Panc1 (cell line): Measurements from ENCODE around the gene OLFM3. TPM values are rescaled to one million over a fixed set of nuclear protein-coding genes. Genes with fewer than 3 reads are reported as not detected.

ENCODE experiments used
- ATAC-seq: fragments of 200-7000 bp; cut with Tn5 transposase; 2 replicates; pipeline ENCODE4 v1.9.1; 2020; ENCODE audit warnings: mild to moderate bottlenecking, moderate library complexity
- BruUV-seq: library from RNA; stranded (reverse); fragments of 400-500 nt; replicated peaks from 2 replicates; lab custom pipeline; 2021; lab: Mats Ljungman, UMichigan
- CTCF ChIA-PET: fragments of 300-600 bp; sonication (Branson Sonifier 250); formaldehyde crosslinking; loops from one replicate; lab custom pipeline; 2022; ENCODE audit warnings: antibody characterized with exemption; lab: Charles Lee
- POLR2A ChIA-PET: fragments of 300-600 bp; sonication (Branson Sonifier 250); formaldehyde crosslinking; loops from one replicate; lab custom pipeline; 2022; ENCODE audit warnings: antibody characterized with exemption; lab: Charles Lee
- DNase-seq: peaks from one replicate; pipeline ENCODE4 v3.0.0-alpha.2; 2010; ENCODE audit warnings: low read depth, low spot score
- H3K27ac ChIP-seq: 2 replicates; pipeline ENCODE4 v1.5.1; 2011; ENCODE audit warnings: mild to moderate bottlenecking, low read length, inconsistent platforms
- H3K27me3 ChIP-seq: fragments of 200-500 bp; sonication (Bioruptor generic); 2 replicates; pipeline ENCODE4 v1.6.0; 2014; ENCODE audit warnings: low read length, inconsistent platforms; ENCODE audit not compliant: control insufficient read depth, insufficient read depth
- H3K36me3 ChIP-seq: fragments of 200-500 bp; sonication (Bioruptor generic); 2 replicates; pipeline ENCODE4 v1.5.1; 2014; ENCODE audit warnings: inconsistent platforms, mild to moderate bottlenecking, low read length, moderate library complexity; ENCODE audit not compliant: control insufficient read depth, insufficient read depth
- H3K4me1 ChIP-seq: 2 replicates; pipeline ENCODE4 v1.5.1; 2011; ENCODE audit warnings: inconsistent platforms, mild to moderate bottlenecking, low read length, moderate library complexity; ENCODE audit not compliant: control insufficient read depth, insufficient read depth
- H3K4me3 ChIP-seq, 2 experiments: 2 replicates each; pipeline ENCODE4 v1.5.1; 2011 to 2012; ENCODE audit warnings: low read depth in 2 of 2, low read length in 2 of 2, mild to moderate bottlenecking in 2 of 2, inconsistent platforms in 1 of 2, moderate library complexity in 1 of 2
- H3K9me3 ChIP-seq: fragments of 200-500 bp; sonication (Bioruptor generic); 2 replicates; pipeline ENCODE4 v1.5.1; 2014; ENCODE audit warnings: low read depth, mild to moderate bottlenecking, inconsistent platforms, low read length, moderate library complexity; ENCODE audit not compliant: control insufficient read depth, insufficient read depth
- POLR2AphosphoS5 ChIP-seq: IDR thresholded peaks from 2 replicates; pipeline ENCODE4 v1.6.1; 2012; ENCODE audit warnings: mild to moderate bottlenecking, low read depth, low read length, moderate library complexity
- REST ChIP-seq, 2 experiments: IDR thresholded peaks; 2 replicates each; pipeline ENCODE4 v1.6.1; 2011 to 2012; ENCODE audit warnings: low read depth in 2 of 2, control low read depth in 1 of 2, low read length in 1 of 2, mild to moderate bottlenecking in 1 of 2, moderate library complexity in 1 of 2; ENCODE audit not compliant: insufficient read depth in 1 of 2
- SIN3A ChIP-seq: IDR thresholded peaks from 2 replicates; pipeline ENCODE4 v1.6.1; 2012; ENCODE audit warnings: low read depth, mild to moderate bottlenecking, low read length, moderate library complexity, borderline replicate concordance; ENCODE audit not compliant: insufficient read depth
- TCF7L2 ChIP-seq: IDR thresholded peaks from 2 replicates; pipeline ENCODE4 v1.6.1; 2011; ENCODE audit warnings: mild to moderate bottlenecking, low read depth, low read length, inconsistent platforms
- in situ Hi-C: cut with HindIII; loops from 2 replicates; pipeline ENCODE4 v1.10.0; 2016; ENCODE audit warnings: low sequenced_read_pairs, low pct_unique_long_range_greater_than_20kb
- intact Hi-C: fragments of 100-400 bp; cut with micrococcal nuclease; formaldehyde crosslinking; loops from one replicate; pipeline ENCODE4 v1.10.0; 2022; ENCODE audit not compliant: unreplicated experiment
- total RNA-seq: library from RNA; stranded (reverse); gene quantifications from one replicate; pipeline ENCODE4 v1.2.1, GENCODE V29; 2021; ENCODE audit not compliant: unreplicated experiment
- TF ChIP-seq, protein P1 (sequence below): fragments of 450-650 bp; IDR thresholded peaks from 2 replicates; pipeline ENCODE4 v1.5.1; 2017; ENCODE audit warnings: mild to moderate bottlenecking

OLFM3 gene
- total RNA-seq, 1 experiment from 2014 or later, result not detected

GRCh38 chr1:101965341-101965740 is 31.4 kb downstream of the OLFM3 start:
- no TSS peak for BruUV-seq
- DNase-seq (no peak), ATAC-seq (no peak)
- H3K36me3 ChIP-seq, result no peaks in the 10 kb centered on the region
- ChIA-PET CTCF (no interaction called here), POLR2A (no interaction called here)
- no peaks in the 10 kb centered on the region for H3K27me3 ChIP-seq
- H3K27ac ChIP-seq, result no peak overlapping the region
- intact Hi-C loops (no loop called here), in situ Hi-C loops (no loop called here)
- no peaks in the 10 kb centered on the region for H3K4me1 ChIP-seq
- H3K4me3 ChIP-seq, result no peak overlapping the region
- TF ChIP-seq, protein P1, sequence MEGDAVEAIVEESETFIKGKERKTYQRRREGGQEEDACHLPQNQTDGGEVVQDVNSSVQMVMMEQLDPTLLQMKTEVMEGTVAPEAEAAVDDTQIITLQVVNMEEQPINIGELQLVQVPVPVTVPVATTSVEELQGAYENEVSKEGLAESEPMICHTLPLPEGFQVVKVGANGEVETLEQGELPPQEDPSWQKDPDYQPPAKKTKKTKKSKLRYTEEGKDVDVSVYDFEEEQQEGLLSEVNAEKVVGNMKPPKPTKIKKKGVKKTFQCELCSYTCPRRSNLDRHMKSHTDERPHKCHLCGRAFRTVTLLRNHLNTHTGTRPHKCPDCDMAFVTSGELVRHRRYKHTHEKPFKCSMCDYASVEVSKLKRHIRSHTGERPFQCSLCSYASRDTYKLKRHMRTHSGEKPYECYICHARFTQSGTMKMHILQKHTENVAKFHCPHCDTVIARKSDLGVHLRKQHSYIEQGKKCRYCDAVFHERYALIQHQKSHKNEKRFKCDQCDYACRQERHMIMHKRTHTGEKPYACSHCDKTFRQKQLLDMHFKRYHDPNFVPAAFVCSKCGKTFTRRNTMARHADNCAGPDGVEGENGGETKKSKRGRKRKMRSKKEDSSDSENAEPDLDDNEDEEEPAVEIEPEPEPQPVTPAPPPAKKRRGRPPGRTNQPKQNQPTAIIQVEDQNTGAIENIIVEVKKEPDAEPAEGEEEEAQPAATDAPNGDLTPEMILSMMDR, result no peak
- no peak for TF ChIP-seq SIN3A
- no peak for TF ChIP-seq REST (IDR thresholded peaks at IDR 0.05; ENCODE audit: insufficient read depth in 1 of 2, low read depth in 2 of 2, low read length in 1 of 2)
- TF ChIP-seq POLR2AphosphoS5, result no peak
- no peak for TF ChIP-seq TCF7L2
- H3K9me3 ChIP-seq, result no peaks in the 10 kb centered on the region

- Histone ChIP-seq H3K36me3 (no peaks in the 10 kb centered on the region), H3K4me3 (no peak overlapping the region), H3K27me3 (no peaks in the 10 kb centered on the region), H3K27ac (no peak overlapping the region), H3K9me3 (no peaks in the 10 kb centered on the region), H3K4me1 (no peaks in the 10 kb centered on the region)
- ATAC-seq (no peak), DNase-seq (no peak)
- BruUV-seq, result no TSS peak
- ChIA-PET CTCF (no interaction called here), POLR2A (no interaction called here)
- intact Hi-C loops (no loop called here), in situ Hi-C loops (no loop called here)
- TF ChIP-seq POLR2AphosphoS5, result no peak
- TF ChIP-seq SIN3A, result no peak
- TF ChIP-seq TCF7L2, result no peak
- TF ChIP-seq, protein P1, result no peak
- no peak for TF ChIP-seq REST (IDR thresholded peaks at IDR 0.05; ENCODE audit: insufficient read depth in 1 of 2, low read depth in 2 of 2, low read length in 1 of 2)
Measured at GRCh38 chr1:101964708-101965107, 32.0 kb downstream of the OLFM3 start.
